Activated T-helper 1 cell treated with Interleukin-2 at 50 U/mL for 16 hours (primary cell): Measurements from ENCODE around the gene TRIM14.
A peak's percentile ranks its signal among the peaks of the same experiment; 100 is the strongest.

Source experiments
- DNase-seq: peaks from one replicate; pipeline ENCODE4 v3.0.0-alpha.2; 2020; ENCODE audit warnings: low read depth

TRIM14 gene

GRCh38 chr9:98118640-98119601 is at the start of gene TRIM14:
Gene TRIM14, minus strand, starts transcription at chr9:98119222. Its CDS starts 34 bp downstream, at chr9:98119188.
- DNase-seq = peak; percentile 39

DNA sequence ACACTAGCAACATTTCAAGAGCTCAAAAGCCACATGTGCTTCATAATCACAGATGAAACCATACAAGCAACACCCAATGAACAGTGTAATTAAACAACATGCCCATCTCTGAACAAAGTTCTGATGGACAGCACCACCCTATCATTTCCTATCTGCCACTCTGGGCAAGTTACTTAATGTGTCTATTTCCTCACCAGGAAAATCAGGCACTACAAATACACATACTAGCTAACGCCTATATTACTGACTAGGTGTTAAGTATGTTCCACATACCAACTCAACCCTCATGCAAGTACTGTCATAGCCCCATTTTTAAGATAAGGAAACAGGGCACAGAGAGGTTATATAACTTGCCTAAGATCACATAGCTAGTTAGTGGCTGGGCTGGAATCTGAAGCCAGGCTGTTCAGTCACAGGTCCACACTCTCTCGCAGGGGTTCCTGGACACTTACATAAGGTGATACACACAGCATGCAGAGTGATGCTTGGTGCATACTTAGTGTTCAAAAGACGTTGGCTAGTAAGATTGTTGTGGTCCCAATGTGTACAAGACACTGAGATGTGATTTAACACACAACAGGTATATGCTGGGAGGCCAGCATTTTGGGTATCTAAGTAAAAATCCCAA is 49.2 kb upstream of the TRIM14 start:
- DNase-seq = no peak

- no peak for DNase-seq
Measured at GRCh38 chr9:98164912-98165311, 45.9 kb upstream of the TRIM14 start.

DNA sequence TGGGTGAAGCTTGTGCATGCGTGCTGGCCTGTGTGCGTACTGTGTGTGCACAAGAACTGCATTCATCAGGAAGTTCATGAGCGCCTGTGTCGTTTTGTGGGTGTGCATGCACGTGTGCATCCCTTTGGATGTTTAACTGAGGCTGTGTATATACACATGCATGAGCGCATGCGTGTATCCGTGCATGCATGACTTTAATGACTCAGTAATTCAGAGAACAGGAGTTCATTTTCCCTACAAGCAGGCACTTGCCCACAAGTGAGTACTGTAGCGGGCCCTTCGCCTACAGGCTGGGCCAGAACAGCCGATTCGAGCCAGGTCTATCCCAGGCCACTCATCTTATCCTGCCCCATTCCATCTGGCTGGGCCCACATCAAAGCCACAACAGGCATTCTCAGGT is 43.6 kb upstream of the TRIM14 start:
- no peak for DNase-seq

- no peak for DNase-seq
Measured at GRCh38 chr9:98161851-98162250, 42.8 kb upstream of the TRIM14 start.

GRCh38 chr9:98159790-98160189 is 40.8 kb upstream of the TRIM14 start:
- DNase-seq = no peak

- DNase-seq = no peak
Measured at GRCh38 chr9:98159301-98159700, 40.3 kb upstream of the TRIM14 start.

DNA sequence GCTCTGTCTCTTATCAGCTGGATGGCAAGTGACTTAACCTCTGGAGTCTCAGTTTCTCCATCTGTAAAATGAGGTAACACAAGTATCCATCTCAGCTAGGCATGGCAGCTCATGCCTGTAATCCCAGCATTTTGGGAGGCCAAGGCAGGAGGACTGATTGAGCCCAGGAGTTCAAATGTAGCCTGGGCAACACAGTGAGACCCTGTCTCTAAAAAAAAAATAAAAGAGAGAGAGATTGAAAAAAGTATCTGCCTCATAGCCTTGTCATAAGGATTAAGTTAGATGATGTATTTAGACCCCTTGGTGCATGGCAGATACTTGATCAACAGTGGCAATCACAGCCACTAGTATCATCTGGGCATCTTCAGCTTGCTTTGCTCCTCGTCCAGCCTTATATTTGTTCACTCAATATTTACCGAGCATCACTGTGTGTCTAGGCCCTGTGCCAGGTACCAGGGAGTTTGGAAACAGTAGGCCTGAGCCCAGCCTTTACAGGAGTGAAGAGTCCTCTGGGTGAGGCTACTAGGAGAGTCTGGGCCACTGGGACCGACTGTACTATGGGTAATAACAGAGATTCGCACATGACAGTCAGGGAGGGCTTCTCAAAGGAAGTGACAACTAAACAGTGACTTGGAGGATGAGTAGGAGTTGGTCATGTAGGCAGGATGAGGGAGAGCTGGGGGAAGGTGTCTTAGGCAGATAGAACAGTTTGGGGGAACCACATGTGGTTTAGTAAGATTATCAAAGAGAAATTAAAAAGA is 39.2 kb upstream of the TRIM14 start:
- no peak for DNase-seq

GRCh38 chr9:98157372-98157771 is 38.4 kb upstream of the TRIM14 start:
- no peak for DNase-seq

- DNase-seq = no peak
Measured at GRCh38 chr9:98154678-98155077, 35.7 kb upstream of the TRIM14 start.

DNA sequence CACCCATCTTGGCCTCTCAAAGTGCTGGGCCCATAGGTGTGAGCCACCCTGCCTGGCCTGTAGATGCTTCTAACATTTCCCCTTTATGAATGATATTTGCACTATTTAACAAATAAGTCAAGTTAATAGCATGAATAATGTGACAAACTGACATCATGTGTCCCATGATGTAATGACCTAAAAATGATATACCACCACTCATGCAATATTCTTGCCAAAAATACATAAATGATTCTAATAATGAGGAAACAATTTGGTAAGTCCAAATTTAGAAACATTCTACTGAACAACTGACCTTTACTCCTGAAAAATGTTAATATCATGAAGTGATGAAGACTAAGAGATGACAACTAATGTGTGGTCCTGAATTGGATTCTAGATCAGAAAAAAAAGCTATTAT is 33.5 kb upstream of the TRIM14 start:
- no peak for DNase-seq

DNA sequence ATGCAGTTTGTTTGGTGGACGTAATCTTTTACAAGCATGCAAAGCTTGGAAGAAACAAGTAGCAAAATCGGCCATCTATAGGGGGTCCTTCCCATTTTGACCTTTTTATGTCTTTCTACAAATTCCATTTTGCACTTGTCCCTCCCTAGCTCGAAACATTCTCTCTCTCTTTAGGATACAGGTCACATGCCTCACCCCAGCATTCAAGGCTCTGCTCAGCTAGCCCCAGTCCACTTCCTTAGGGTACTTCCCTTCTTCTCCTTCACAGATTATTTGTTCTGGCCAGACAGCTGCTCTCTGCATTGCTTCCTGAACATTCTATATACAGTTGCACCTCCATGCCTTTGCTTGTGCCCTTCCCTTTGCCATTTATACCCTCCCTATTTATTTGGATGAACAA is 31.7 kb upstream of the TRIM14 start:
- DNase-seq = no peak

GRCh38 chr9:98150164-98150563 is 31.1 kb upstream of the TRIM14 start:
- no peak for DNase-seq

DNA sequence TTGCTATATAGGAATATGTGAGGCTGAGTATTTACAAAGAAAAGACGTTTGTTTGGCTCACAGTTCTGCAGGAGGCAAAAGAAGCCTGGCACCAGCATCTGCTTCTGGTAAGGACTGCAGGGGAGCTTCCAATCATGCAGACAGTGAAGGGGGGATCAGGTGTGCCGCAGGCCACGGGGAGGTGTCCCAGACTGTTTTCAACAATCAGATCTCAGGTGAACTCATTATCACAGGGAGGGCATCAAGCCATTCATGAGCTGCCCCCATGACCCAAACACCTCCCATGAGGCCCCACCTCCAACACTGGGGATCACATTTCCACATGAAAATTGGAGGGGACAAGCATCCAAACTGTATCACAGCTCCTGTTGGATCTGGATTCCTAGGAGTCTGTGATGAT is 30.4 kb upstream of the TRIM14 start:
- no peak for DNase-seq

DNA sequence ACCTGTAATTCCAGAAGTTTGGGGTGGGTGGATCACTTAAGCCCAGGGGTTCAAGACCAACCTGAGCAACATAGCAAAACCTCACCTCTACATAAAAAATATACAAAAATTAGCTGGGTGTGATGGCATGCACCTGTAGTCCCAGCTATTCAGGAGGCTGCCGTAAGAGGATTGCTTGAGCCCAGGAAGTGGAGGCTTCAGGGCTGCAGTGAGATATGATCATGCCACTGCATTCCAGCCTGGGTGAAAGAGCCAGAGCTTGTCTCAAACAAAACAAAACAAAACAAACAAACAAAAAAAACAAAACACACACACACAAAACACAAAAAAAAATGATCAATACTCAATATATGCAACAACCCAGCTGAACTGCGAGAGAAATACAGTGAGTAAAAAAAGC is 29.5 kb upstream of the TRIM14 start:
- no peak for DNase-seq

GRCh38 chr9:98147582-98147981 is 28.6 kb upstream of the TRIM14 start:
- no peak for DNase-seq

DNA sequence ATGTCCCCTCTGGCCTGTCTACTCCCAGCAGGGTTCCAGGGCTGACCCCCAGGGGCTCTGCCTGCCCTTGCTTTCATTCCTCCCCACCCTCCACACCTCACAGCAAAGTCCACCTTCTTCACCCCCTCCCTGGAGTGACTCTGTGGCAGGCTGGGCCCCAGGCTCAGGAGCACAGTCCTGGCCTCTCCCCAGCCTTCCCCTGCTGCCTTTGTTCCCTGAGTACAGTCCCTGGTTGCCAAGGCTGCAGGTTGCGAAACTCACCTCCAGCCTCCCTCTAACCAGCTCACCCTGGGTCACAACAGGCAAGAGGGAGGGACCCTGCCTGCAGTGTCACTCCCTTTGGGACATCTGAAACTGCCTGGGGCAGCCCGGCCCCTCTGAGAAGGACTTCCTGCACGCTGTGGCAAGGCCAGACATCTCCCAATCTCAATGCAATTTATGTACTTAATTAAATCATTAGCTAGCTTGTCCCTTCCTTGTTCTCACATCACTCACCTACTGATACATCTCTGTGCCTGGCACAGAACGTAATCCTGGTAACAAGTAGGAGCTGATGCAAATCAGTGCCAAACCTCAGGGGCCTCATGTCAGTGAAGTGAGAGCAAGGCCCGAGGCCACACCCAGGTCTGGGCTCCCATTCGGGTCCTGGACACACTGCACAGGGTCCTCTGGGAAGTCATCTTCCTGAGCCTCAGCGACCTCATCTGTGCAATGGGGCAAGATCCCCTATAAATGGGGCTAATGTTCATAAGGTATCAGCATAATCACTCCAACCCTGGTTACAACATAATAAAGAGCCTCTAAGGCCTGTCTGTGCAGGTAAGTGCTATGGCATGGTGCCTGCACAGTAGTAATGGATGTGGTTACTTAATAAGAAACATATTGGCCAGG is 27.3 kb upstream of the TRIM14 start:
- no peak for DNase-seq

- DNase-seq = no peak
Measured at GRCh38 chr9:98144631-98145030, 25.6 kb upstream of the TRIM14 start.

DNA sequence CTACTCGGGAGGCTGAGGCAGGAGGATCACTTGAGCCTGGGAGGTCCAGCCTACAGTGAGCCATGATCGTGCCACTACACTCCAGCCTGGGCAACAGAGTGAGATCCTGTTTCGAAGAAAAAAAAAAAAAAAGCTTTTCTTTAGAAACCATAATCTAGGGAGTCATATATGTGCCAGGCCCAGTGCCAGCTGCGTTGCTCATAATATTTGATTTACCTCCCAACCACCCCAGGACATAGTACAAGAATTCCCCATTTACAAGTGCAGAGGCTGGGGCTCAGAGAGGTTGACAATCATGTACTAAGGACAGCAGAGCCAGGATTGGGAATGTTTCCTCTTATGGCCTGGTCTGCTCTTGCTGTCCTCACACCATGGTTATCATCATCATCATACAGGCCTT is 25.1 kb upstream of the TRIM14 start:
- DNase-seq = no peak

- no peak for DNase-seq
Measured at GRCh38 chr9:98142925-98143481, 24.0 kb upstream of the TRIM14 start.

- no peak for DNase-seq
Measured at GRCh38 chr9:98142182-98142907, 23.3 kb upstream of the TRIM14 start.
